NCI-H2171 (cell line): Measurements from ENCODE around the gene SOX10.

Source experiments
- DNase-seq: peaks from one replicate; lab custom pipeline; 2025; lab: John Stamatoyannopoulos, UW

The SOX10 gene

GRCh38 chr22:37983860-37984791 lies at the start of gene SOX10:
TSS of gene SOX10 (minus strand) at chr22:37984555. CDS start at chr22:37983784, 771 bp downstream.
- no peak for DNase-seq

- peak; percentile 49 for DNase-seq
Observed at GRCh38 chr22:38033522-38034277, 49.3 kb upstream of the SOX10 start.

GRCh38 chr22:38032681-38033521 lies 48.5 kb upstream of the SOX10 start:
- DNase-seq: peak; percentile 11

GRCh38 chr22:38031491-38031890 lies 47.1 kb upstream of the SOX10 start:
- DNase-seq: no peak

- DNase-seq: no peak
Observed at GRCh38 chr22:38030311-38031133, 46.2 kb upstream of the SOX10 start.

GRCh38 chr22:38029901-38030300 lies 45.5 kb upstream of the SOX10 start:
- no peak for DNase-seq

GRCh38 chr22:38029370-38029769 lies 45.0 kb upstream of the SOX10 start:
- DNase-seq: no peak

GRCh38 chr22:38028344-38029130 lies 44.2 kb upstream of the SOX10 start:
- DNase-seq: no peak

- no peak for DNase-seq
Observed at GRCh38 chr22:38027487-38027886, 43.1 kb upstream of the SOX10 start.

GRCh38 chr22:38026130-38027111 lies 42.1 kb upstream of the SOX10 start:
- DNase-seq: no peak

GRCh38 chr22:38025514-38025913 lies 41.2 kb upstream of the SOX10 start:
- DNase-seq: no peak

- no peak for DNase-seq
Observed at GRCh38 chr22:38023045-38023444, 38.7 kb upstream of the SOX10 start.

GRCh38 chr22:38021206-38021605 lies 36.9 kb upstream of the SOX10 start:
- peak; percentile 60 for DNase-seq

- no peak for DNase-seq
Observed at GRCh38 chr22:38018938-38019827, 34.8 kb upstream of the SOX10 start.

- no peak for DNase-seq
Observed at GRCh38 chr22:38017939-38018885, 33.9 kb upstream of the SOX10 start.

GRCh38 chr22:38017272-38017920 lies 33.0 kb upstream of the SOX10 start:
- no peak for DNase-seq
